NCI-H748 (cell line): ENCODE data around the gene PRAF2.

Source experiments
- DNase-seq: peaks from one replicate; lab custom pipeline; 2025; ENCODE audit not compliant: unreplicated experiment; lab: John Stamatoyannopoulos, UW

The PRAF2 gene

GRCh38 chrX:49073601-49074575 is at the start of gene PRAF2:
TSS of gene PRAF2 (minus strand) at chrX:49074002. CDS start at chrX:49073987, 15 bp downstream.
- peak; percentile 95 for DNase-seq

DNA sequence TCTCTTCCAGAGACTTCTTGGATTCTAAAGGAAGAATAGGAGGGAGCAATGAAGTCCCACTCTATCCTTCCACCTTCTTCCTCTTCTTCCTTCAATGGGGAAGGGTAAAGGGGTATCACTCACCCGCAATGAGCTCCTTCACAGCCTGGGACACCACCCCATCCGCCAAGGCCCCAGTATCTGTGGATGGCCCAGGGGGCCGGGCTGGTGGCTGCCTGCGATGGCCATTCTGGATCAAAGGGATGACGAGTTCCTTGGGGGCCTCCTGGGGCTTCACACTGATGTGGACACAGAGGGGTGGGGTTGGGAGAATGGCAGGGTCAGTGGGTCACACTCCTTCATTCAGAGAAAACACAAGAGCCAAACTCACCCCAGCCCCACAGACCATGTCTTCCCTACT is 48.7 kb upstream of the PRAF2 start:
- no peak for DNase-seq

- DNase-seq: no peak
Observed at GRCh38 chrX:49120091-49120490, 46.3 kb upstream of the PRAF2 start.

DNA sequence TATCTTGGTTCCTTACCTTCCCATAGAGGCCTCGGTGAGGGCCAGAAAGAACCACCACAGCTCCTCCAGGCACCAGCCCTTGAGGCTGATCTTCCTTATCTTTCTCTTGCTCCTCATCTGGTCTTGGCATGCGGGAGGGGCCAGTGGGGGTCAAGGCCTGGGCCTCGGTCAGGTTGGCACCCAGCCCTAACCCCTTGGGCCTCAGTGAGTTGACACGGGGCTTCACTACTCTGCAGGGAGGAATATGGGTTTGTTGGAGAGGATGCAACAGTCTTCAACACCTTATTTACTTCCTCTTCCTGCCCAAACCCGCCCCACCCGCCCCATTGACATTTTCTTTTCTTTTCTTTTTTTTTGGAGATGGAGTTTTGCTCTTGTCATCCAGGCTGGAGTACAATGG is 43.8 kb upstream of the PRAF2 start:
- DNase-seq: no peak

- no peak for DNase-seq
Observed at GRCh38 chrX:49116716-49117115, 42.9 kb upstream of the PRAF2 start.

DNA sequence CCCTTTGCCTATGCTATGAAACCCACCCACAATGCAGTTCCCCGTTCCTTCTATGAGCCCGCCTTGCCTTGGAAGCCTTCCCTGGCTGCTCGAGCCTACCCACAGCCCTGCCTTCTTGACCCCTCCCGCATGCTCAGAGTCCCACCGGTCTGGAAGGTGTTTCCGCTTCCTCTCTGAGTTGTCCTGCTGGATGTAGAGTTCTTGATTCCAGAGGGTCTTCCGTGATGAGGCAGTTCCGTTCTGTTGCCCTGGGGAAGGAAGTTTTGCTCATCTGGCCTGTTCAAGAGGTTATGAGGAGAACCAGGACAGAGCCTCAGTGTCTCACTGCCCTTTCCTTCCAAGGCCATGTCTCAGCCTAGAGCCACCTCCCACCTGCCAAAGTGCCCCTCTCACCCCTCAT is 42.3 kb upstream of the PRAF2 start:
- no peak for DNase-seq

- DNase-seq: no peak
Observed at GRCh38 chrX:49111791-49112190, 38.0 kb upstream of the PRAF2 start.

DNA sequence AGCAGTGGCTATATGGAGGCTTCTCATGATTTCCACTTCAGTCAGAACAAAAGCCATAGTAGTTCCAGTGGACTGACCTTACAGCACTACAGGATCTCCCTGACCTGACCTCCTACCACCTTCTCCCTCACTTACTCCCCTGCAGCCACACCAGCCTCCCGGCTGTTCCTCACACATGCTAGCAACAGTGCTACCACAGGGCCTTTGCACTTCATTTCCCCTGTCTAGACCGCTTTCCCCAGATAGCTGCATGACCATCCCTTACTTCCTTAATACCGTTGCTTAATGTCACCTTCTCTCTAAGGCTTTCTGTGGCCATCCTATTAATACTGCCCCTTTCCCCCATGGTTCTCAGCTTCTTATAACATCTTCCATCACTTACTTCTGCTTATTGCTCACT is 36.6 kb upstream of the PRAF2 start:
- no peak for DNase-seq

DNA sequence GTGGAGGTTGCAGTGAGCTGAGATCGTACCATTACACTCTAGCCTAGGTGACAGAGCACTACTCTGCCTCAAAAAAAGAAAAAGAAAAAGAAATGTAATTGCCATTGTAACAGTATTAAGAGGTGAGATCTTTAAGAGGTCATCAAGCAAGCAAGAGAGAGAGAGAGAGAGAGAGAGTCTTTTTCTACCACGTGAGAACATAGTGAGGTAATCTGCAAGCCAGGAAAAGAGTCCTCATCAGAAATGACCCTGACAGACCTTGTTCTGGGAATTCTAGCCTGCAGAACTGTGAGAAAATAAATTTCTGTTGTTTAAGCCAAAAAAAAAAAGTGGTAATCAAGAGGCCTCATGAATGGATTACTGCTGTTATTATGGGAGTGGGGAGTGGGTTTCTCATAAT is 34.8 kb upstream of the PRAF2 start:
- DNase-seq: no peak

DNA sequence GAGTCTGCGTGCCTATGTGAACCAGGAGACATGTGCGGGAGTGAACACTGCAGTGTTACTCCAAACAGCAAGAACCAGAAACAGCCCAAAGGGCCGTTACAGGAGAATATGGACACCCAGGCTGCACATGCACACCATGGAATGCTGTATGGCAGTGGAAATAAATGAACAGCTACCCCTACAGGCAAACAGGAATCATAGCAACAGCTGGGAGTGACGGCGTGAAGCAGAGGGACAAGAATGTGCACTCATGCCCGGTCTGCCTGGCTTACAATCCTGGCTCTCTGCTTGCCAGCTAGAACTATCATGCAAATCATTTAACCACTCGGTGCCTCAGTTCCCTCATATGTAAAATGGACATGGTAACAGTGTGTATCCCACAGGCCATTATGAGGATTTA is 33.1 kb upstream of the PRAF2 start:
- DNase-seq: peak; percentile 13

- no peak for DNase-seq
Observed at GRCh38 chrX:49106296-49106695, 32.5 kb upstream of the PRAF2 start.

- DNase-seq: no peak
Observed at GRCh38 chrX:49103637-49104036, 29.8 kb upstream of the PRAF2 start.

DNA sequence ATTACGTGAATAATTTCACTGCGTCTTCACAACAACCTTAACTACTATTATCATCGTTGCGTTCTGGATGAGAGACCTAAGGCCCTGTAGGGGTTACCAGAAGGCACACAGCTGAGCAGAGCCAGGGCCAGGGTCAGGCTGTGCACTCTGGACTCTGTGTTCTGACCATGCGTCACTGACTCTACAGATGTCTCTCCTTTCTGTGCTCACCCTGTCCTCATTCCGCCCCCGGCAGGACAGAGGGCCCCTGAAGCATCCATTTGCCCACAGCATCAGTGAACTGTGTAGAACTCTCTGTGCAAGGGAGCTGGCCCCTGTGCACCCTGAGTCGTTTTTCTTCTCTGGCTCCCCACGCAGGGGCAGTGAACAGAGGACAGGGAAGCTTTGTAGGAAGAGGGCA is 28.4 kb upstream of the PRAF2 start:
- no peak for DNase-seq

DNA sequence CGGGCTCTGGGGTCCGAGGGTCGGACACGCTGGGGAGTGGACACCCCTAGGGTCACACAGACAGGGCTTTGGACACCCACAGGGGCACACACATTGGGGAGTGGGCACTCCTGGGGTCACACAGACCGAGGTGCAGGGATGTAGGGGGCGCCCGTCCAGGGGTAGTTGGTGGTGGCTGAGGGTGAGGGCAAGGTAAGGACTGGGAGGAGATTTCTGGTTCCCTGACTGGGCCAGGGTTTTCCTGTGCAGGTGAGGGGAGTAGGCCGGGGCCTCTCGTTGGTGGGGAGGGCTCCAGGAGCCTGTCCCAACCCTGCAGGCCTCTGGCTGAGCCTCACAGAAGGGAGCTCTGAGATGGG is 27.8 kb upstream of the PRAF2 start:
- DNase-seq: peak; percentile 24

GRCh38 chrX:49100704-49101628 is 27.2 kb upstream of the PRAF2 start:
- peak; percentile 94 for DNase-seq

DNA sequence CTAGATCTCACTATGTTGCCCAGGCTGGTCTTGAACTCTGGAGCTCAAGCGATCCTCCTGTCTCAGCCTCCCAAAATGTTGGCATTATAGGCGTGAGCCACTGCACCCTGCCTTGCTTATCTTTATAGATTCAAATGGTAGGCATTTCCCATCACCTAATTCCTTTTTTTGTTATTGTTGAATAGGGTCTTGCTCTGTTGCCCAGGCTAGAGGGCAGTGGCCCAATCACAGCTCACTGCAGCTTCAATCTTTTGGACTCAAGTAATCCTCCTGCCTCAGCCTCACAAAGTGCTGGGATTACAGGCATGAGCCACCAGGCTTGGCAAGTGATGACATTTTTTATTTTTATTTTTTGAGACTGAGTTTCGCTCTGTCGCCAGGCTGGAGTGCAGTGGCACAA is 22.6 kb upstream of the PRAF2 start:
- DNase-seq: no peak

- no peak for DNase-seq
Observed at GRCh38 chrX:49089553-49089952, 15.8 kb upstream of the PRAF2 start.

DNA sequence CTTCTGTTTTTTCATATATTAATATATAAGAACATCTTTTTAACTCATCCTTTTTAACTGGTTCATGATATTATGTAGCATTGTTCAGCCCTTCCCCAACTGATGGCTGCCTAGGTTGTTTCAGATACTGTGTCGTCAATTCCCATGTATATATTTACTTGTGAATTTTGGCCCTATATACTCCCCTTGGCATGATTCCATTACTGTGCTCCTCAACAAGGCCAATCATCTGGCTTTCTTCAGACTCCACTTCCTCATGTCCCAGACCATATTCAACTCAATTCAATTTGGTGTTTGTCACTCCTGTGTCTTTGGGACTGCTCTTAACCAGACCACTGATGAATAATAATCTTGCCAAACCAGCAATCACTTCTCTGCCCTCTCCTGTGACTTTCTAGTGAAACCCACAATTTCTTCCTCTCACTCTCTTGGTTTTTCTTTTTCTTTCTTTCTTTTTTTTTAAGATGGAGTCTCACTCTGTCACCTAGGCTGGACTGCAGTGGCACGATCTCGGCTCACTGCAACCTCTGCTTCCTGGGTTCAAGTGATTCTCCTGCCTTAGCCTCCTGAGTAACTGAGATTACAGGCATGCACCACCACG is 8.6 kb upstream of the PRAF2 start:
- DNase-seq: no peak

- peak; percentile 70 for DNase-seq
Observed at GRCh38 chrX:49079489-49080428, 6.0 kb upstream of the PRAF2 start, which contains the start of gene WDR45. TSS of gene WDR45 (minus strand) at chrX:49079887. CDS start at chrX:49078095, 1,792 bp downstream.

DNA sequence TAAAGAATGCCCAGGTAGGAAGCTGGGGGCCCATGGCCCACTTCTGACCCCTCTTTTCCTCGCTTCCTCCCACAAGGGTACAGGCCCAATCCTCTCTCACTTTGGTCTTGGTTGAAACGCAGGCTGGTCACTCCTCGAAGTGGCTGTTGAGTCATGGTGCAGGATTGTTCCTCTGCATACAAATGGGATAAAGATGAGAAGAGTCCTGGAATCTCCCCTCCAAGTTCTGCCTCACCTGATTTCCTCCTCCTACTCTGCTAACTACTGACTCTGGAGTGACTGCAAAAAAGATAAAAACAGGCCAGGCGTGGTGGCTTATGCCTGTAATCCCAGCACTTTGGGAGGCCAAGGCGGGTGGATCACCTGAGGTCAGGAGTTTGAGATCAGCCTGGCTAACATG is 4.1 kb upstream of the PRAF2 start:
- no peak for DNase-seq
